OCI-LY3 (cell line): Measurements from ENCODE around the gene GOLGA8K.
"Not testable (repeated sequence)": the region's sequence is repeated elsewhere in the genome, so short reads cannot be mapped to it uniquely, and the experiment has no call there.

Experiments
- EZH2phosphoT487 ChIP-seq: fragments of 200-600 bp; shearing (Covaris generic); IDR thresholded peaks from 2 replicates; pipeline ENCODE4 v1.6.1; 2018; ENCODE audit warnings: antibody characterized with exemption, mixed run types, low read depth
- TF ChIP-seq, protein P1 (sequence below): fragments of 200-600, 300-600 bp; sonication (generic); IDR thresholded peaks from 2 replicates; pipeline ENCODE4 v1.5.1; 2014; ENCODE audit warnings: antibody characterized with exemption, low read length, low read depth

- TF ChIP-seq, protein P1, sequence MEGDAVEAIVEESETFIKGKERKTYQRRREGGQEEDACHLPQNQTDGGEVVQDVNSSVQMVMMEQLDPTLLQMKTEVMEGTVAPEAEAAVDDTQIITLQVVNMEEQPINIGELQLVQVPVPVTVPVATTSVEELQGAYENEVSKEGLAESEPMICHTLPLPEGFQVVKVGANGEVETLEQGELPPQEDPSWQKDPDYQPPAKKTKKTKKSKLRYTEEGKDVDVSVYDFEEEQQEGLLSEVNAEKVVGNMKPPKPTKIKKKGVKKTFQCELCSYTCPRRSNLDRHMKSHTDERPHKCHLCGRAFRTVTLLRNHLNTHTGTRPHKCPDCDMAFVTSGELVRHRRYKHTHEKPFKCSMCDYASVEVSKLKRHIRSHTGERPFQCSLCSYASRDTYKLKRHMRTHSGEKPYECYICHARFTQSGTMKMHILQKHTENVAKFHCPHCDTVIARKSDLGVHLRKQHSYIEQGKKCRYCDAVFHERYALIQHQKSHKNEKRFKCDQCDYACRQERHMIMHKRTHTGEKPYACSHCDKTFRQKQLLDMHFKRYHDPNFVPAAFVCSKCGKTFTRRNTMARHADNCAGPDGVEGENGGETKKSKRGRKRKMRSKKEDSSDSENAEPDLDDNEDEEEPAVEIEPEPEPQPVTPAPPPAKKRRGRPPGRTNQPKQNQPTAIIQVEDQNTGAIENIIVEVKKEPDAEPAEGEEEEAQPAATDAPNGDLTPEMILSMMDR, result not testable (repeated sequence)
- not testable (repeated sequence) for TF ChIP-seq EZH2phosphoT487
These were observed 37.1 kb downstream of the GOLGA8K start for GRCh38 chr15:32365955-32366354.
